ENCODE data around the gene ATG4B. TPM values are rescaled to one million over a fixed set of nuclear protein-coding genes. Genes with fewer than 3 reads are reported as not detected.

The ATG4B gene
- total RNA-seq: 45.7 and 47.6 TPM in 2 replicates

GRCh38 chr2:241637018-241637794 lies at the start of gene ATG4B, which contains the start of gene THAP4:
TSS of gene ATG4B (plus strand) at chr2:241637693. CDS start at chr2:241637715, 22 bp downstream.
TSS of gene THAP4 (minus strand) at chr2:241637158. CDS start at chr2:241637017, 141 bp downstream.

GRCh38 chr2:241686650-241687425 lies 49.3 kb downstream of the ATG4B start, which contains the start of gene DTYMK:
TSS of gene DTYMK (minus strand) at chr2:241686815. CDS start at chr2:241686783, 32 bp downstream.

GRCh38 chr2:241701399-241702154 lies 64.1 kb downstream of the ATG4B start, which contains the start of gene ING5:
TSS of gene ING5 (plus strand) at chr2:241702039. CDS start at chr2:241702066, 27 bp downstream.

Other genes starting within 250 kb of the ATG4B start
- gene STK25, start 129.1 kb upstream of the ATG4B start, total RNA-seq: 127 and 135 TPM in 2 replicates
- gene BOK, start 78.9 kb upstream of the ATG4B start, total RNA-seq: 24.3 and 27.2 TPM in 2 replicates
- gene THAP4, start 535 bp upstream of the ATG4B start, total RNA-seq: 31.9 and 35.3 TPM in 2 replicates
- 18.3 and 21.0 TPM in 2 replicates for gene DTYMK, start 49.1 kb downstream of the ATG4B start, total RNA-seq
- 11.8 and 13.1 TPM in 2 replicates for gene ING5, start 64.3 kb downstream of the ATG4B start, total RNA-seq
- gene D2HGDH, start 96.9 kb downstream of the ATG4B start, total RNA-seq: 11.7 and 11.8 TPM in 2 replicates
- 0.26 TPM in 1 of 2 replicates, not detected in the other for gene GAL3ST2, start 139.1 kb downstream of the ATG4B start, total RNA-seq
- 0.11 TPM in 1 of 2 replicates, not detected in the other for gene NEU4, start 171.5 kb downstream of the ATG4B start, total RNA-seq
- gene PDCD1, start 221.2 kb downstream of the ATG4B start, total RNA-seq: not detected in 2 replicates
- not detected in 2 replicates for gene RTP5, start 232.0 kb downstream of the ATG4B start, total RNA-seq

All from articular chondrocyte of knee joint (primary cell).